HepG2 (cell line): ENCODE results near the gene DTD2. TPM values are rescaled to one million over a fixed set of nuclear protein-coding genes. Genes with fewer than 3 reads are reported as not detected.

Experiments
- DPF2 ChIP-seq: sonication (generic); formaldehyde crosslinking; IDR thresholded peaks from 2 replicates; pipeline ENCODE4 v1.4.0; 2020; ENCODE audit warnings: mild to moderate bottlenecking, low read depth, missing genetic modification reagents, borderline replicate concordance
- LBX2 ChIP-seq: sonication (generic); formaldehyde crosslinking; IDR thresholded peaks from 2 replicates; pipeline ENCODE4 v1.5.0; 2020; ENCODE audit warnings: missing genetic modification reagents, mild to moderate bottlenecking, borderline replicate concordance
- MEIS1 ChIP-seq: sonication (generic); formaldehyde crosslinking; IDR thresholded peaks from 2 replicates; pipeline ENCODE4 v1.9.0; 2021; ENCODE audit warnings: mild to moderate bottlenecking, missing genetic modification reagents, moderate library complexity, borderline replicate concordance
- NKX3-1 ChIP-seq: sonication (generic); formaldehyde crosslinking; IDR thresholded peaks from 2 replicates; pipeline ENCODE4 v1.5.0; 2020; ENCODE audit warnings: missing genetic modification reagents
- RFXANK ChIP-seq: IDR thresholded peaks from 2 replicates; pipeline ENCODE4 v1.6.1; 2016
- RNF2 ChIP-seq: fragments of 450-650 bp; conservative IDR thresholded peaks from 2 replicates; pipeline ENCODE4 v1.6.1; 2016; ENCODE audit warnings: low read depth
- SAFB2 ChIP-seq: sonication (generic); formaldehyde crosslinking; IDR thresholded peaks from 2 replicates; pipeline ENCODE4 v1.5.1; 2020; ENCODE audit warnings: missing genetic modification reagents, low read depth, mild to moderate bottlenecking, borderline replicate concordance
- SMARCE1 ChIP-seq: fragments of 450-650 bp; IDR thresholded peaks from 2 replicates; pipeline ENCODE4 v1.6.1; 2017; ENCODE audit warnings: borderline replicate concordance
- TBX3 ChIP-seq: fragments of 450-650 bp; IDR thresholded peaks from 2 replicates; pipeline ENCODE4 v1.6.1; 2017; ENCODE audit warnings: antibody characterized with exemption, mild to moderate bottlenecking, inconsistent platforms, borderline replicate concordance
- ZNF10 ChIP-seq: sonication (generic); formaldehyde crosslinking; IDR thresholded peaks from 2 replicates; pipeline ENCODE4 v1.4.0; 2020; ENCODE audit warnings: mild to moderate bottlenecking, low read depth, missing genetic modification reagents, borderline replicate concordance
- ZNF234 ChIP-seq: sonication (generic); formaldehyde crosslinking; conservative IDR thresholded peaks from 2 replicates; pipeline ENCODE4 v1.5.1; 2020; ENCODE audit warnings: mild to moderate bottlenecking, missing genetic modification reagents
- ZNF292 ChIP-seq: sonication (generic); formaldehyde crosslinking; IDR thresholded peaks from 2 replicates; pipeline ENCODE4 v1.8.1; 2022; ENCODE audit warnings: mild to moderate bottlenecking, low read depth, missing genetic modification reagents, borderline replicate concordance
- ZNF558 ChIP-seq: sonication (generic); formaldehyde crosslinking; IDR thresholded peaks from 2 replicates; pipeline ENCODE4 v1.9.0; 2022; ENCODE audit warnings: mild to moderate bottlenecking, missing genetic modification reagents, borderline replicate concordance
- ZNF7 ChIP-seq: IDR thresholded peaks from 2 replicates; pipeline ENCODE4 v1.6.1; 2016; ENCODE audit warnings: missing biosample characterization, missing genetic modification reagents
- ZSCAN20 ChIP-seq: sonication (generic); formaldehyde crosslinking; IDR thresholded peaks from 2 replicates; pipeline ENCODE4 v1.4.0; 2020; ENCODE audit warnings: missing genetic modification reagents, mild to moderate bottlenecking, borderline replicate concordance
- polyA plus RNA-seq, 8 experiments: library from polyadenylated mRNA; depleted of rRNA in 3 of 8; stranded (reverse) in 7 of 8; unstranded in 1 of 8; fragments of >200 nt; fragmentation: Illumina TruSeq in 4 of 8; extraction: Trizol in 4 of 8; gene quantifications; 2 replicates each; pipeline versions ENCODE4 v1.2.1 to v1.2.3, GENCODE V29; 2011 to 2016; ENCODE audit warnings: low read depth in 4 of 8, missing spikeins in 1 of 8, mixed read lengths in 1 of 8; ENCODE audit not compliant: insufficient read depth in 1 of 8
- total RNA-seq, 5 experiments: library from RNA; depleted of rRNA; stranded (reverse); fragments of >200 nt; fragmentation: Illumina TruSeq; extraction: Trizol; gene quantifications; 2 replicates each; pipeline ENCODE4 v1.2.3, GENCODE V29; 2016; ENCODE audit warnings: low read depth in 1 of 5
- TF ChIP-seq, protein P1 (sequence below): sonication (generic); formaldehyde crosslinking; IDR thresholded peaks from 2 replicates; pipeline ENCODE4 v1.5.1; 2020; ENCODE audit warnings: mild to moderate bottlenecking, missing genetic modification reagents, borderline replicate concordance
- TF ChIP-seq, protein P2 (sequence below): sonication (generic); formaldehyde crosslinking; IDR thresholded peaks from 2 replicates; pipeline ENCODE4 v1.5.0; 2020; ENCODE audit warnings: mild to moderate bottlenecking, missing genetic modification reagents
- TF ChIP-seq, protein P3 (sequence below): sonication (generic); formaldehyde crosslinking; IDR thresholded peaks from 2 replicates; pipeline ENCODE4 v1.8.1; 2022; ENCODE audit warnings: mild to moderate bottlenecking, missing genetic modification reagents

DTD2 gene
- total and polyA plus RNA-seq, 2 of the 13 experiments (the other 11 are each of a cell fraction or from before 2014, with no cell fraction given) = 22.3 to 49.8 TPM

- TF ChIP-seq, protein P1, sequence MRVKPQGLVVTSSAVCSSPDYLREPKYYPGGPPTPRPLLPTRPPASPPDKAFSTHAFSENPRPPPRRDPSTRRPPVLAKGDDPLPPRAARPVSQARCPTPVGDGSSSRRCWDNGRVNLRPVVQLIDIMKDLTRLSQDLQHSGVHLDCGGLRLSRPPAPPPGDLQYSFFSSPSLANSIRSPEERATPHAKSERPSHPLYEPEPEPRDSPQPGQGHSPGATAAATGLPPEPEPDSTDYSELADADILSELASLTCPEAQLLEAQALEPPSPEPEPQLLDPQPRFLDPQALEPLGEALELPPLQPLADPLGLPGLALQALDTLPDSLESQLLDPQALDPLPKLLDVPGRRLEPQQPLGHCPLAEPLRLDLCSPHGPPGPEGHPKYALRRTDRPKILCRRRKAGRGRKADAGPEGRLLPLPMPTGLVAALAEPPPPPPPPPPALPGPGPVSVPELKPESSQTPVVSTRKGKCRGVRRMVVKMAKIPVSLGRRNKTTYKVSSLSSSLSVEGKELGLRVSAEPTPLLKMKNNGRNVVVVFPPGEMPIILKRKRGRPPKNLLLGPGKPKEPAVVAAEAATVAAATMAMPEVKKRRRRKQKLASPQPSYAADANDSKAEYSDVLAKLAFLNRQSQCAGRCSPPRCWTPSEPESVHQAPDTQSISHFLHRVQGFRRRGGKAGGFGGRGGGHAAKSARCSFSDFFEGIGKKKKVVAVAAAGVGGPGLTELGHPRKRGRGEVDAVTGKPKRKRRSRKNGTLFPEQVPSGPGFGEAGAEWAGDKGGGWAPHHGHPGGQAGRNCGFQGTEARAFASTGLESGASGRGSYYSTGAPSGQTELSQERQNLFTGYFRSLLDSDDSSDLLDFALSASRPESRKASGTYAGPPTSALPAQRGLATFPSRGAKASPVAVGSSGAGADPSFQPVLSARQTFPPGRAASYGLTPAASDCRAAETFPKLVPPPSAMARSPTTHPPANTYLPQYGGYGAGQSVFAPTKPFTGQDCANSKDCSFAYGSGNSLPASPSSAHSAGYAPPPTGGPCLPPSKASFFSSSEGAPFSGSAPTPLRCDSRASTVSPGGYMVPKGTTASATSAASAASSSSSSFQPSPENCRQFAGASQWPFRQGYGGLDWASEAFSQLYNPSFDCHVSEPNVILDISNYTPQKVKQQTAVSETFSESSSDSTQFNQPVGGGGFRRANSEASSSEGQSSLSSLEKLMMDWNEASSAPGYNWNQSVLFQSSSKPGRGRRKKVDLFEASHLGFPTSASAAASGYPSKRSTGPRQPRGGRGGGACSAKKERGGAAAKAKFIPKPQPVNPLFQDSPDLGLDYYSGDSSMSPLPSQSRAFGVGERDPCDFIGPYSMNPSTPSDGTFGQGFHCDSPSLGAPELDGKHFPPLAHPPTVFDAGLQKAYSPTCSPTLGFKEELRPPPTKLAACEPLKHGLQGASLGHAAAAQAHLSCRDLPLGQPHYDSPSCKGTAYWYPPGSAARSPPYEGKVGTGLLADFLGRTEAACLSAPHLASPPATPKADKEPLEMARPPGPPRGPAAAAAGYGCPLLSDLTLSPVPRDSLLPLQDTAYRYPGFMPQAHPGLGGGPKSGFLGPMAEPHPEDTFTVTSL (CRISPR knock-in tag) = 0 out of 2 replicates have a peak, but pooled peaks have one; percentile 18
- TF ChIP-seq, protein P2, sequence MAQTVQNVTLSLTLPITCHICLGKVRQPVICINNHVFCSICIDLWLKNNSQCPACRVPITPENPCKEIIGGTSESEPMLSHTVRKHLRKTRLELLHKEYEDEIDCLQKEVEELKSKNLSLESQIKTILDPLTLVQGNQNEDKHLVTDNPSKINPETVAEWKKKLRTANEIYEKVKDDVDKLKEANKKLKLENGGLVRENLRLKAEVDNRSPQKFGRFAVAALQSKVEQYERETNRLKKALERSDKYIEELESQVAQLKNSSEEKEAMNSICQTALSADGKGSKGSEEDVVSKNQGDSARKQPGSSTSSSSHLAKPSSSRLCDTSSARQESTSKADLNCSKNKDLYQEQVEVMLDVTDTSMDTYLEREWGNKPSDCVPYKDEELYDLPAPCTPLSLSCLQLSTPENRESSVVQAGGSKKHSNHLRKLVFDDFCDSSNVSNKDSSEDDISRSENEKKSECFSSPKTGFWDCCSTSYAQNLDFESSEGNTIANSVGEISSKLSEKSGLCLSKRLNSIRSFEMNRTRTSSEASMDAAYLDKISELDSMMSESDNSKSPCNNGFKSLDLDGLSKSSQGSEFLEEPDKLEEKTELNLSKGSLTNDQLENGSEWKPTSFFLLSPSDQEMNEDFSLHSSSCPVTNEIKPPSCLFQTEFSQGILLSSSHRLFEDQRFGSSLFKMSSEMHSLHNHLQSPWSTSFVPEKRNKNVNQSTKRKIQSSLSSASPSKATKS = no peak
- TF ChIP-seq ZNF558 (CRISPR knock-in tag) = no peak
- no peak for TF ChIP-seq MEIS1
- no peak for TF ChIP-seq SMARCE1
- TF ChIP-seq ZNF292 (CRISPR knock-in tag) = no peak
- no peak for TF ChIP-seq DPF2 (CRISPR knock-in tag)
- TF ChIP-seq ZSCAN20 = no peak
- TF ChIP-seq TBX3 = no peak
- no peak; the same call in 1 of the 2 replicates for TF ChIP-seq NKX3-1
- TF ChIP-seq ZNF10 (CRISPR knock-in tag) = no peak
- TF ChIP-seq, protein P3, sequence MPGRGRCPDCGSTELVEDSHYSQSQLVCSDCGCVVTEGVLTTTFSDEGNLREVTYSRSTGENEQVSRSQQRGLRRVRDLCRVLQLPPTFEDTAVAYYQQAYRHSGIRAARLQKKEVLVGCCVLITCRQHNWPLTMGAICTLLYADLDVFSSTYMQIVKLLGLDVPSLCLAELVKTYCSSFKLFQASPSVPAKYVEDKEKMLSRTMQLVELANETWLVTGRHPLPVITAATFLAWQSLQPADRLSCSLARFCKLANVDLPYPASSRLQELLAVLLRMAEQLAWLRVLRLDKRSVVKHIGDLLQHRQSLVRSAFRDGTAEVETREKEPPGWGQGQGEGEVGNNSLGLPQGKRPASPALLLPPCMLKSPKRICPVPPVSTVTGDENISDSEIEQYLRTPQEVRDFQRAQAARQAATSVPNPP (CRISPR knock-in tag) = no peak
- TF ChIP-seq ZNF7 (CRISPR knock-in tag) = no peak
- no peak for TF ChIP-seq RNF2
- TF ChIP-seq SAFB2 (CRISPR knock-in tag) = no peak
- TF ChIP-seq RFXANK = no peak
- TF ChIP-seq LBX2 (CRISPR knock-in tag) = no peak
- 0 out of 2 replicates have a peak, but pooled peaks have one; percentile 42 for TF ChIP-seq ZNF234 (CRISPR knock-in tag)
Observed at GRCh38 chr14:31421200-31421599, 36.1 kb downstream of the DTD2 start (continued).
